DMS114 treated with DMSO at 0.1 percent for 48 hours (cell line): ENCODE measurements around the gene SMARCD3.

ENCODE experiments used
- DNase-seq: peaks from one replicate; lab custom pipeline; 2025; ENCODE audit not compliant: unreplicated experiment; lab: John Stamatoyannopoulos, UW

SMARCD3 gene

DNA sequence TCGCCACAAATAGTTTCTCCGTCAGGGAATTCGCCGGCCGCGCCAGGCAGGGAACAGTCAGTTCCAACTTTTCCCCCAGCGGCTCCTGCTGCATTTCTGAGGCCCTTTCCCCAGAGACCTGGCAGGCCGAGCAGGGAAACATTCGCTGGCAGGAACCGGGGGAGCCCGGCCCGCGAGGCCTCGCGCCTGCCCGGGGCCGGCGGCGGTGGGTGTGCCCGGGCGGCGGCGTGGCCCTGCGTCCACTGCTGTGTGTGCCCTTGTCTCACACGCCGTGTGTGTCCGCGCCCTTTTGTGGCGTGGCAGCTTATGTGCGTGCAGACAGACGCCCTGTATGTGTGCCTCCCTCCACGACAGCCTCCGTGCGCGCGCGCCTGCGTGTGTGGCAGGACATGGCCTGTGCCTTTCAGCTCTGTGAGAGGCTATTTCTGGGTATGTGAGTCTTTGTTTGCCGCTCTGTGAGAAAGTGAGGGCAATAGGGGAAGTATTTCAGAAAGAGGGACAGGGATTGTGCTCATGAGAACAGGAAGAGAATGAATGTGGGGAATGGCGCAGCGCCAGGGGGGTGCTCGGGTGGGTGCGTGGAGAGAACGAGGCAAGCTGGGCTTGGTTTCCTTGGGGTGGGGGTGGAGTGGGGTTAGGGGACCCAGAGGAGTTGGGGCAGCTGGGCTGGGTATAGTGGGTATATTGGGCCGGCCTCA lies 689 bp upstream of the SMARCD3 start:
- DNase-seq: peak; percentile 23

DNA sequence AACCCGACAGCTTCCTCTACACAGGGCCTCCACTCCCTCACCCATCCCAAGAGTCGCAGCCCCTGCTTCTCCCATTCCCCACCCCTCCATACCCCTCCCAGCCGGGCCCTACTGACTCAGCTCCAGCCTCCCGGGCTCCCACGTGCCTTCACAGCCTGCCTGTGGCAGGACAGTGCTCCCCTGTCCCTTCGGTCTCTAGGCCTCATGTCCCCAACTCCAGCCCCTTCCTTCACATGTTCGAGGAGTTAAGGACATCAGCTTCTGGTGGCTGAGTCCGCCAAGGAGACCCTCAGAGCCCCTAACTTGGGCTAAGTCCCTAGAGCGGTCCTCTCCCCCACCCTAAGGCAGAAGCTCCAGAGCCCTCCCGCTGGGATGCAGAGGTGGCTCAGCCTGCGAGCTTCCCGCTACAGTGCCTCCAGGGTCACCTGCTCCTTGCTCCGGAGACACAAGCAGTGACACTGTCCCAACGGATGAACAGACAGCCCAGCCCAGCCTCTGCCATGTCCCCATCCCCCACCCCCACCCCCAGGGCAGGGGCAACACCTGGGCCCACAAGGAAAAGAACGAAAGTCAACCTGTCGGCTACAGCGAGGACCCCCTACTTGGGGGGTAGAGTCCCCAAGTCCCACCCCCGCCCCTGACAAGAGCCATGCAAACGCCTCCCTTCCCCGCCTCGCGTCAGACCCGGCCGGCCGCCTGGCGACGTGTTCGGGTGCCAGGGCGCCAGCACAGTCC lies 716 bp downstream of the SMARCD3 start:
- no peak for DNase-seq

DNA sequence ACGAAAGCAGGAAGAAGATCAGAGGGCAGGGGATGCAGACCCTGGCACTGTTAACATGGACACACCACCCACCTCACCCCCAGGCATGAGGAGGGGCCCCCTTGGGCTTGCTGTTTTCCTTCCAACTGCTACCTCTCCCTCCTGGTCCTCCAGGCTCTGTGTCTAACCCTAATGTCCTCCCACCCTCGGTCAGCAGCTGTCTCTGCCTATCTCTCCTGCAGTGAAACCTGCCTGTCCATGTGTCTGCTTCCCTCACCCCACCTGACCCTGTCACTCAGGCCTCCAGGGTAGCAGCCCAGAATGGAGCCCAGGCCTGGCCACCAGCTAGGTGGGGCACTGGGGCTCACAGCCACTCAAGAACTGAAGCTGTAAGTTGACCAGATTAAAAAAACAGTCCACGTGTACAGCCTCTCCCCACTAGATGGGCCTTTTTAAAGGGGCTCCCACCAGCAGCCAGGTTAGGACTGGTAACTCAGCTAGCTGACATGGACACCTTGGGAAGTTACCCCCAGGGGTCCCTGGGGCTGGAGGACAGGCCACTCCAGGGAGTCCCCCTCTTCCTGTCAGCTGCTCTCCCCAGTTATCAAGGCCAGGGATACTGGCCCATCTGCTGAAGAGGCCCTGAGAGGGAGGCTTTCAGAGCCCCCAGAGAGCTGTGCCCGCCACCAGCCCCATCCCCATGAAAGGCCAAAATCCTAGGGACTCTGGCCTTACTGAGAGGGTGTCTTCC lies 1.5 kb downstream of the SMARCD3 start:
- DNase-seq: no peak

DNA sequence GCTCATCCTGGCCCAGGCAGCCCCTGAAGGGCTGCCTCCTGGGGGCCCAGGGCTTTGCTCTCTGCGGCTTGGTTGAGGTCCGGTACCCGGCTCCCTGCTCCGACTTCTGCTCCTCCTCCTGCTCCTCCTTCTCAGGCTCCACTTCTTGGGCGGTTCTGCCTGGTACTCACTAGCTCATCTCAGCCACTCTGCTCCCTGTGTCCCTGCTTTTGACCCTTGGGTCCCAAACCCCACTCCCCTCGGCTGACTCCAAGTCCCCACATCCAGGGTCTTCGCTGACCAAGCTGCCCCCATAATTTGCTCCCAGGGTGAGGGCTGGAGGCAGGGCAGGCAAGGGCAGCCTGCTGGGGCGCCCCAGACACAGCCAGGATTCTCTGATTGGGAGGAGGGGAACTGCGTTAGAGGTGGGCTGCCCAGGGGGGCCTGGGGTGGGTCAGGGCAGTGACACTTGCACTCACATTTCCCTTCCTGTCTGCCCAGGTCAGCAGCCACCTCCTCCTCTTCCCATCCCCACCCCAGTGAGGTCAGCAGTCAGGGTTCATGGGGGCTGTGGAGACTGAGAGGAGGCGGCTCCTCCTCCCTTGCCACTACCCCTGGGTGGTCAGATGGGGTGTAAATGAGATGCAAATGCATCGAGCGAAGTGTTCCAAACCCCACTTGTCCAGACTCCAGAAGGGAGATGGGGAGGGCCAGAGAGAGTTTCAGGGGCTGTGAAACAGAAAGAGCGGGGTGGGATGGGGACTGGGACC lies 2.2 kb downstream of the SMARCD3 start:
- no peak for DNase-seq

DNA sequence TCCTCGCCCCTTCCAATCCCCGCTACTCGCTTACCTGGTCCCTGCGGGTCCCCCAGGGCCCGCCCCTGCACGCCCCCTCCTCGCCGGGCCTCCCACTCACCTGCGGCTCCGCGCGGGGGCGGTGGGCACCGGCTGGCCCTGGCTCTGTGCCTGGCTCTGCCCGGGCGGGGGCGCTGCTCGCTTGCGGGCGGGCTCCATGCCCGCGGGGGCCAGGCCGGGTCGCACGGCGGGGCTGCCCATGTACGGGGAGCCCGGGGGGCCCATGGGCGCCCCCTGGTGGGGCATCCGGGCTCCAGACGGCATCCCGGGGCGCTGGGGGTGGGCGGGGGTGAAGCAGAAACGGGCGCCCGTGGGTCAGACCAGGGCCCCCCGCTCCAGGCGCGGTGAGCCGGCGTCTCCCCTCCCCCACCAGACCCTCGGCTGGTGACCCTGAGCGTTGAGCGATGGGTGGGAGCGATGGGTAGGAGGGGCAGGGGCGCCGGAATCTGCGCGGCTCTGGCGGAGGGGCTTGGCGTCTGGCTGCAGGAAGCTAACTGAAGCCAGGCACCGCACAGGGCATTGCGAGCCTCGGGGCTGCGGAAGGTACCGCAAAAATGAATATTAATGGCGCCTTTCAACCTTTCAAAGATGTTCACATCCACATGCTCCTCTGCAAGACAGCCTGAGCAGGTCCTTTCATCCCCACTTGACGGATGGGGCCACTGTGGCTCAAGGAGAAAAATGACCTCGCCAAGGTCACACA lies 3.0 kb downstream of the SMARCD3 start:
- DNase-seq: no peak

DNA sequence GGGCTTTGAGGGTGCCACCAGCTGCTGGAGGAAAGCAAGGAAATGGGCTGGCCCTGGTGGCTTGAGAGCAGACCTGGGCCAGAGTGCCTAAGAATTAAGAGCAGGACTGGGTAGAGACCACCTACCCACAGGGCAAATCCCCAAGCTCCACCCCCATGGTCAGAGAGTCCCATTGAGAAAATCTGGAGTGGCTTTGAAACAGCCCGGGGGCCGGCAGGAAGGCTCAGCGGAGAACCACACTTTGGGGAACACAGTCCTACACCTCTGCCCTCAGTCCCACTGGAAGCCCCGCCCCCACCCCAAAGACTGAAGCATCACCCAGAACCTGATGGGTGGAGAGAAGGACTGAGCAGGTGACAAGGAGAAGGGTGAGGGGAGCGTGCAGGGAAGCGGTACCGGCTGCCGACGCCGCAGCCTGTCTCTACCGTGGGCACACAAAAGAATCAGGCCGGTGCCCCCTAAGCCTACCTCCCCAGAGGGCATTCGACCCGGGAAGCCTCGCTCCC lies 3.6 kb downstream of the SMARCD3 start:
- DNase-seq: no peak

DNA sequence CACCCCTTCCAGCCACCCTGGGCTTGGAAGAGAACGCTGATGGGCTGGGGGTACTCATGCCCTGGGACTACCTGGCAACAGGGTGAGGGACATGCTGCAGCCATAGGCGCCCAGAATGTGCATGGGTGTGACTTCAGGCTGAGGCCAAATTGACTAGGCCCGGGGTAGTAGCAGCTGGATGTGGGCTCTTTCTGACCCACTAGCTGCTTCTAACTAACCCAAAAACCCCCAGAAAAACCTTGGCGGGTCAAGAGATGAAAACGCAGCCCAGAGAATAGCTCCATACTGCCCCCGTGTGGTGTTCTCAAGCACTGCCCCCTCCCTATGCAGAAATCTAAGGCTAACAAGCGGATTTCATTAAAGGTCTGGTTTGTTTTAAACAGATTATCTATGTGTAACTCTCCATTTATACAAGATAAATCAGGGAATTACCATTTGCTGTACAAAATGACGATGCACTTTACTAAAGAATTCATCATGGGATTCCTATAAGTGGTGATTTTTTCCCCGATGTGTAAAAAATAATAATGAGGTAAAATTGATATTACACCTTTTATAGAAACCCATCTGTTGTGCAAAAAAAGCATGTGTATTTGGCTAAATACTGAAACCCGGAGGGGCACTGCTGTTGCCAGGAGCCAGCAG lies 4.2 kb downstream of the SMARCD3 start:
- DNase-seq: peak; percentile 26

DNA sequence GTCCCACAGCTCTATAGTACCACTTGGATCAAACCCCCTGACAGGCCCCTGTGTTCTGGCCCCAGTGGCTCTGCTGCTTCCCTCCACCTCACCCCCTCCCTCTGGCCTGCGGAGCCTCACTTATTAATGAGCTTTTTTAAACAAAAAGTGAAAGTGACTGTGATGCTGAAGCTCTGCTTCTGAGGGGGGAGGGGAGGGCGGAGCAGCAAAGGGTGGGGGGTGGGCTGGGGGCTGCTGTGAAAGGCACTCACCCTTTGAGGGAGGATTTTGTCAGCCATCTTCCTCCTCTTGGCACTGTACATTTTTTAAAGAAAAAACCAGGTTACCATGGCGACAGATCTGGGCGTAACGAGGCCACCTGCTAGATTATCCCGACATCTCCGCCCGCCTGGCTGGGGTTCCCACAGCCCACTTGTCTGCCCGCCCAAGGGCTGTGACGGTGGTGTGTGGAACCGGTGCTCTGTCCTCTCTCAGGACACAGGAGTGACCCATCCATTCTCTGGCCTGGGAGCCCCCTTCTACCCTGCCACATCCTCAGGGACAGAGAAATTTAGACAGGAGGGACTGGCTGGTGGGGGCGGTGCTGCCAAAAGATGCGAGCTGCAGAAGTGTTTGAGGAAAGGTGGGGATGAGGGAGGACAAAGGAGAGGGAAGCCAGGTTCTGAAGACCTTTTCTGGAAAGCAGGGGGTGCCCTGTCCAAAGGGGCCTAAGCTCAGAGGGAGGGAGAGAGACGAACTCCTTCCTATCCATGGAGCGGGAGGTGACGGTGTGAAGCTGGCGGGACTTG lies 4.9 kb downstream of the SMARCD3 start:
- no peak for DNase-seq

DNA sequence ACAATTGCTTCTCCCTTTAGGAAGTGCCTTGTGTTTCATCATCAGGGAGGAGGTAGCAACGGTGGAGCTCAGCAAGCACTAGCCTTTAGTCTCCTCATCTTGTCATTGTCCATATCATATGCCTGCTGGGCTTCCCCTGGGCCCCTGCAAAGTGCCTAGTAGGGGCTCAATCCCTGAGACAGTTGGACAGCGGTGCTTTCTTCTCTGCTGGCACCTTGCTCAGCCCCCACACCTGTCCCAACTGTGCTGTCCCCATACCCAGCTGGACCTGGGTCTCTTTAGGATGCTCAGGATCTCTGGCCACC lies 5.5 kb downstream of the SMARCD3 start:
- DNase-seq: no peak

DNA sequence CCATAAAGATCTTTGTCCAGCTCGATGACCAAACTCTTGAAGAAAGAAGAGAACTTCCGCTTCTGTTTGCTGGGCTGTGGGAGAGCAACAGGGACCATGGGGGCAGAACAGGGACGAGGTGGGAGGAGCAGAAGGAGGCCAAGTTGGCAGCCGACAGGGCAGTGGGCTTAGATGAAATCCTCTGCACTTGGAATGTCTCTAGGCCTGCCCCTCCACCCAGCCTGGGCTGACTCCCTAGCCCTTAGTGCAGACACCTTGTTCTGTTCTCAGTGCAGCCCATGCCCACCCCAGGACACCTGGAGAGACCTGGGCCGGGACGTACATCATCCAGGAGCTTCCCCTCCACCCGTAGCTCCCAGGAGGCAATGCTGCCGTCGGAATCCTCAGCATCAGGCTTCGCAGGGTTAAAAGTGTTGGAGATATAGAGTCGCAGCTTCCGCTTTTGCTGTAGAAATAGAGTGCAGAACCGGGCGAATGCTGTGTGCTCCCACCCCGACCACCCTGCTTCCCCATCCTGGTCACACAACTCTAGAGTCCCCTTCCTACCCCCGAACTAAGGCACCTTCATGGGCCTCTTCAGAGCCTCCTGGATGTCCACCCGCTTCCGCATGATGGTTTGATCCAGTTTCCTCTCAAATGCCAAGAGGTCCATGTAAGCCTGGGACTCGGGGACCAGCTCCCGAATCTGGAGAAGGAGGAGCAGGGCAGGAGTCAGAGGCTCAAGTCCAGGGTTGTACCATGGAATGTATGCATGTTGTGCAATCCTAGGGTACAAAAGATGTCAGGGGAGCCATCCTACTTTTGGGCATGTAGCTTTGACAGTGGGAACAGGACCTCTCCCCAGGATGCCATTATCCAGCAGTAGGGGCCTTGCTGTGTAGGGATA lies 6.1 kb downstream of the SMARCD3 start:
- DNase-seq: no peak

DNA sequence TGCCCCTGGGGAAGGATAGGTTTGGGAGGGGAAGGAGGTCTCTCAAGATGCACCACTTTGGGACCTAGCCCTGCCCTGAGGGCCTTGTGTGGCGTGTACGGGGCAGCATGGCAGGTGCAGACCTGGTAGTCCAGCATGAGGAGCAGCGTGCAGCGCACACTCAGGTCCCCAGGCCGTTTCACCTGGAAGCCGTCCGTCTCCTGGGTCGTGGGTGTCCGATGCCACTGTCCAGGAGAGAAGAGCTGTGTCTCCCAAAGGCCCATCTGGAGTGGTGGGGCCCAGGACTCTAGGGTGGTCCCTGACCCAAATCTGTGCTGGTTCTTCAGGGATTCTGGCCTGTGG lies 6.8 kb downstream of the SMARCD3 start:
- no peak for DNase-seq

DNA sequence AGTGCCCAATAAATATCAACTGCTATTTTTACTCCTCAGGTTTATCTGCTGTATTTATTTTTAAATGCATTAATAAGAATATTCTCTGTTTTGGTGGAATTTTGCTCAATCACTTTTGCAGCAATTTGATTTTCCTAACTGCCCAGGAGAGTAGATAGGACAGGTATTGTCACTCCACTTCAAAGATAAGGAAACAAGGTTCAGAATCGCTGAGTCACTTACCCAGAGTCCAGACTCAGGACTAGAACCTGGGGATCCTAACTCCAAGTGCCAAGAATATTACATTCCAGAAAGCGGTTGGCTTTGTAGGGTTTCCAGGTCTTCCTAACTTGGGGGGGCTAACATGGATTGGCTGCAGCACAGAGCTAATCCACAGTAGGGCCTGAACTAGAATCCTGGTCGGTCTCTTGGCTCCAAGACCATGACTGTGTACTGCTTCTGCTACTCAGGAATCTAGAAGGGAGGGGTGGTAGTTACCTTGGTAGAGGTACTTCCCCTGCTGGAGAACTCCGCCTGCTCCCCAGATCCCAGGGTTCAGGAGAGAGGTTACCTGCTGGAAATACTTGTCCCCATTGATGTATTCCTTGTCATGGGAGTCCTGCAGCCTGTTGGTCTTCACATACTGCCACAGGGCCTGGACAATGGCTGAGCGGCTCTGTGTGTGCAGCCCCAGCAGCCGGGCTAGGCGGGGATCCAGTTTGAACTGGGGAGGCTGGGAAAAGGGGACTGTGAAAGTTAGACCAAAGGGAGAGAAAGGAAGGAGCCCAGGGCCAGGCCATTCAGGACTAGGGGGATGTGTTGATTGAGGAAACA lies 7.3 kb downstream of the SMARCD3 start:
- no peak for DNase-seq

DNA sequence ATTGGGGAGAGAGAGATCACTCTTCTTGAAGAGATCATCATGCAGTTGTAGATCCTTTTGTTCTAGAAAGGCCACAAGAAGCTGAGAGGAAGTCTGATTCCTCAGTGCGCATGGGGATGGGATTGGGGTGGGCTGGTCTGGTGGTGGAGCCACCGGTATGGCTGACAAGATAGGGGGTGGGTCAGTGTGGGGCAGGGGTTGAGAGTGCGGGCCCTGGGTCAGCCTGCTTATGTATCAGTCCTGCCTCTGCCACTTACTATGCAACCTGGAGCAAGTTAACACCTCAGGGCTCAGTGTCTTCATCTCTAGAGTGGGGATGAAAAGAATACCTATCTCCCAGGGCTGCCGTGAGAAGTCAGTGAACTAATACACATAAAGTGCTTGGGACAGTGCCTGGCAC lies 8.0 kb downstream of the SMARCD3 start:
- DNase-seq: no peak

DNA sequence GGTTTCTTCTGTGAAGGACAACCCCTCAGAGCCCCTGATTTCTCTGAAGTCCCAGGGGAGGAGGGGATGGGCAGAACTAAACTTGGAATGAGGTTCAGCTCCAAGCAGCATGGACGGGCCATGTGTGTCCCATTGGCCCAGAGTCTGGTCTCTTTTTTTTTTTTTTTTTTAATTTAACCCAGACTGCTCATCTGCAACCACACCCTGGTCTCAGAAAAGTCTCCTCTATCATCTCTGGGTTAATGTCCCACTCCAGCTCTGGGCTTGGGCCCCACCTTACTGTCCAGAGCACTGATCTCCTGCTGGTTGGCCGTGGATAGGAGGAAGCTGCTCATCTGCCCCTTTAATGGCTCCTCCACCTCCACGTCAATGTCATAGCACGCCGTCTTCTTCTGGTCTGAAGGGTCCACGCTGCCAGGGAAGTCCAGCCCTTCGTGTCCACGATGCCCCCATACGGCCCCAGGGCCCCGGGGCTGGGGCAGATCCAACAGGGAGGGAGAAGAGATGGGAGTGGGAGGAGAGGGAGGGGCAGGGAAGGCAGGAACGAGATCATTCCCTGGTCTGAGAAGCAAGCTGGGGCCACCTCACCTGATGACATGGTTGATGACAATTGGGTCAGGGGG lies 8.5 kb downstream of the SMARCD3 start:
- DNase-seq: no peak

DNA sequence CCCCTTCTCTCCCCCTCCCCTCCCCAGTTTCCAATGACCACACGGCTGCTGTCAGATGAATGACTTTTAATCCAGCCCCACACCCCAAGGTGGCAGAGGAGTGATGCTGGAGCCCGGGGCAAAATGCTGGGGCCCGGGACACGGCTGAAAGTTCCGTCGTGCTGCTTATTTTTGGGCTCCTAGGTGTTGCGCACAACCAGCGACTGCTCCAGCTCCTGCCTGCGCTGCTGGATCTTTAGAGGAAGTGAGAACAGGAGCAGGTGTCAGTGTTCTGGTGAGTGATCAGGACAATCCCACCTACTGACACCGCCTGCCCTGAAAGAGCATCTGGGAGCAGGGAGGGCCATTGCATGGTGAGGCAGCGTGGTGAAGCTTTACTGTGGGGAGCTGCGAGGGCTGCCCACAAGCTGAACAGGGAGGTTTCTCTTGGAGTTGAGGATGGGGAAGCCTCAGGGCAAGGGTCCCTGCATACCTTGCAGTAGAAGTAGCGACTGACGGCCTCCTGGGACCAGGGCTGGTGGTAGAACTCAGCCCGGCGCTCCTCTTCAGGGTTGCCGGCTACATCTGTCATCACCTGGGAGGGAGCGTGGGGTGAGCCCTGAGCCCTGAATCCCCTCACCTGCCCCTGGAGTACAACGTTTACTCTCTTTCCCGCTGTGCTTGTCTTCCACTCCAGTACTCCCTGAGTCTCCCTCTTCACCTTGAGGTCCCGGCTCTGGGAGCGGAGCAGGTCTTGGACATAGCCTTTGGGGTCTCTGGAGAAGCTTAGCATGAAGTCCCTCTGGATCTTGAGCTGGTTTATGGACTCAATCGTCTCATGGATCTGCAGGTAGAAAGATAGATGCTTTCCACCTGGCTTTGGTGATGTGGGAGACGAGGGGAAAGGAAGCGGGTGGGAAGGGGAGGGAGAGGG lies 9.3 kb downstream of the SMARCD3 start:
- no peak for DNase-seq

DNA sequence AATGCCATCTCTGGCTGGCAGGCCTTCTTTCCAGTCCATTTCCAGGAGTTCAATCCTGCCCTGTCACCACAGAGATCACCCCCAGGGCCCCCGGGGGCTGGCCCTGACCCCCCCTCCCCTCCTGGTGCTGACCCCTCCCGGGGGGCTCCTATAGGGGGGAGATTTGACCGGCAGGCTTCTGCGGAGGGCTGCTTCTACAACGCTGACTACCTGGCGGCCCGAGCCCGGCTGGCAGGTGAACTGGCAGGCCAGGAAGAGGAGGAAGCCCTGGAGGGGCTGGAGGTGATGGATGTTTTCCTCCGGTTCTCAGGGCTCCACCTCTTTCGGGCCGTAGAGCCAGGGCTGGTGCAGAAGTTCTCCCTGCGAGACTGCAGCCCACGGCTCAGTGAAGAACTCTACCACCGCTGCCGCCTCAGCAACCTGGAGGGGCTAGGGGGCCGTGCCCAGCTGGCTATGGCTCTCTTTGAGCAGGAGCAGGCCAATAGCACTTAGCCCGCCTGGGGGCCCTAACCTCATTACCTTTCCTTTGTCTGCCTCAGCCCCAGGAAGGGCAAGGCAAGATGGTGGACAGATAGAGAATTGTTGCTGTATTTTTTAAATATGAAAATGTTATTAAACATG lies 10.2 kb downstream of the SMARCD3 start:
- no peak for DNase-seq
